ENCODE data around the gene RNASEH2A.
A peak's percentile ranks its signal among the peaks of the same experiment; 100 is the strongest.

The RNASEH2A gene

DNA sequence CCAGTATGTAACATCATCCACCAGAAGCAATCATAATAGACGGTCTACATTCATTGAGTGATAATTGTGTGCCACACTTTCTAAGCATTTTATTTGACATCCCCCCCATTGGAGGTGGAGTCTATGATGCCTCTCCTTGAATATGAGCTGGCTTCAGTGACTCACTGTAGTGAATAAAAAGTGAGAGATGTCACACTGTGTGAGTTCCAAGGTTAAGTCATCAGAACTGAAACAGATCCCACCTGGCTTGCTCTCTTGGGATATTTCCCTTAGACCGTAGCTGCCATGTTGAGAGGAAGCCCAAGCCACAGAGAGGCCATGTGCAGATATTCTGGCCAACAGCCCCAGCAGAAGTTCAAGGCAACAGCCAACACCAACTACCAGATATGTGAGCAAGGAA is 15.4 kb downstream of the RNASEH2A start:
- TF ChIP-seq, protein P1, sequence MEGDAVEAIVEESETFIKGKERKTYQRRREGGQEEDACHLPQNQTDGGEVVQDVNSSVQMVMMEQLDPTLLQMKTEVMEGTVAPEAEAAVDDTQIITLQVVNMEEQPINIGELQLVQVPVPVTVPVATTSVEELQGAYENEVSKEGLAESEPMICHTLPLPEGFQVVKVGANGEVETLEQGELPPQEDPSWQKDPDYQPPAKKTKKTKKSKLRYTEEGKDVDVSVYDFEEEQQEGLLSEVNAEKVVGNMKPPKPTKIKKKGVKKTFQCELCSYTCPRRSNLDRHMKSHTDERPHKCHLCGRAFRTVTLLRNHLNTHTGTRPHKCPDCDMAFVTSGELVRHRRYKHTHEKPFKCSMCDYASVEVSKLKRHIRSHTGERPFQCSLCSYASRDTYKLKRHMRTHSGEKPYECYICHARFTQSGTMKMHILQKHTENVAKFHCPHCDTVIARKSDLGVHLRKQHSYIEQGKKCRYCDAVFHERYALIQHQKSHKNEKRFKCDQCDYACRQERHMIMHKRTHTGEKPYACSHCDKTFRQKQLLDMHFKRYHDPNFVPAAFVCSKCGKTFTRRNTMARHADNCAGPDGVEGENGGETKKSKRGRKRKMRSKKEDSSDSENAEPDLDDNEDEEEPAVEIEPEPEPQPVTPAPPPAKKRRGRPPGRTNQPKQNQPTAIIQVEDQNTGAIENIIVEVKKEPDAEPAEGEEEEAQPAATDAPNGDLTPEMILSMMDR (conservative IDR thresholded peaks at IDR 0.05; ENCODE audit: low read depth, low read length) = no peak
- no peak for DNase-seq (ENCODE audit: low read depth)
- no peak overlapping the region for H3K4me3 ChIP-seq (ENCODE audit: low read length)

DNA sequence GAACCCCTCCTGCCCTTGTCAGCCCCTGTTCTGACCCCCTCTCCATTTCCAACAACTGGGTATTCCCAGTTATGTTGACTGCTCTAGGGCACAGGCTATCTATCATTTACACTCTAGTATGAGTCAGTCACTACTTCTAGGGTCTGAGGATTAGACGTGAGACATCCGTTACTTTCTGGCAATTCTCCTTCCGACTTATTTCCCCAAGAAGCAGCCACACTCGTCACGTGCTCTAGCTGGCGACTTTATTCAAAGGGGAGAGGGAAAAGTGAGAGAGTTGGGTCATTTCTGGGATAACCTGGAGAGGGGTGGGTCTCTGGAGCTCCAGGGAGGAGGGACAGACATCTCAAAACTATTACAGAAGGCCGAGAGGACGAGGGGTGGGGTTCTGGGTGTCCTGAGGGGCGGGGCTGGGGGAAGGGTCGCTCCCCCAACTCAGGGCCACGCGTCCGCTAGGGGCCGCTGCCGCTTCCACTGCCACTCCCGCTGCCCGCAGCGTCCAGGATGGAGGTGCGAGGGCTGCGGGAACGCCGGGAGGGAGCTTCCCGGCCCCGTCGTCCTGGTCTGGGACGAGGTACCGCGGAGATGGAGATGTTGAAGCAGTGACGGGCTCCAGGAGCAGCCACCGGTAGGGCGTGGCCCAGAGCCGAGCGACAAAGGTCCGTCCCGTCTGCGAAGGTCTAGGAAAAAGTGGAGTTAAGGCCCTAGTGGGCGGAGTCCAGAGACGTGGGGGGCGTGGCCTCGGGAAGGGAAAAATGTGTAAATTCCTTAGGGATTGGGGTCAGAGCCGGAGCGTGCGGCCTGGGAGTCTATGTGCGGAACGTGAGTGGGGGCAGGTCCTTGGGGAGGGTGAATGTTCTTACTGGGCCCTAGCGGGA is 19.1 kb downstream of the RNASEH2A start:
- TF ChIP-seq, protein P1 (conservative IDR thresholded peaks at IDR 0.05; ENCODE audit: low read depth, low read length) = peak; percentile 61
- no peak for DNase-seq (ENCODE audit: low read depth)
- no peak overlapping the region for H3K4me3 ChIP-seq (ENCODE audit: low read length)

DNA sequence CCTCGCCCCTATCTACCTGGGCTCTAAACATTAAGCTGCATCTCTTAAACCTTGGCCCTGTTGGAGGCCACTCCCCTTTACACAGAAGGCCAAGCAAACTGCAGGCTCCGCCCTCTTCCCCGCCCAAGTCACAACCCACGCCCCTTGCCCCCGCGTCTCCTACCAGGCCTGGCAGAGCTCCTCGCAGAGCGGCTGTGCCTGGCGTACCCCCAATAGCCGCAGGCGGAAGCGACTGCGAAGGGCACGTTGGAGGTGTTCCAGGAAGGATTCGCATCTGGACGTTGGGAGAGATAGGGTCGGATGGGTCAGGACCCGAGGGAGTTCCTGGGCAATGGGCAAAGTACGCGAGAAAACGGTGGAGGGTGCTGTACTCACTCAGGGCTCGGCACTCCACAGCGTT is 22.1 kb downstream of the RNASEH2A start:
- no peak for DNase-seq (ENCODE audit: low read depth)

DNA sequence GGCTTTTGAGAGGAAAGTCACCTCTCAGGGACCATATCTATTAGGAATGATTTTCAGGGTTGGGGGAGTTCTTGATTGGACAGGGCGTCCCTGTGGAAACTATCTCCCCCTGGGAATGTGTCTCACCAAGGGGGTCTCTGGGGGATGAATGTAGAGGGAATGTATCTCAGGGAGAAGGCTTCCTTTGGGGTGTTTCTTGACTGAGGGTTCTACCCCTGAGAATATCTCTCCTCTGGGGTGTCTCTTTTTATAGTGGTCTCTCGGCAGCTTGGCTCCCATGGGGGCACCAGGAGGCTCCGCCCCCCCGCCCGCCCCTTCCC is 27.0 kb downstream of the RNASEH2A start:
- TF ChIP-seq, protein P1 (conservative IDR thresholded peaks at IDR 0.05; ENCODE audit: low read depth, low read length) = no peak
- no peak for DNase-seq (ENCODE audit: low read depth)
- no peak overlapping the region for H3K4me3 ChIP-seq (ENCODE audit: low read length)

More for the DNA sequence above, 22.1 kb downstream of the RNASEH2A start:
- TF ChIP-seq, protein P1 (conservative IDR thresholded peaks at IDR 0.05; ENCODE audit: low read depth, low read length) = no peak
- H3K4me3 ChIP-seq (ENCODE audit: low read length) = no peak overlapping the region

DNA sequence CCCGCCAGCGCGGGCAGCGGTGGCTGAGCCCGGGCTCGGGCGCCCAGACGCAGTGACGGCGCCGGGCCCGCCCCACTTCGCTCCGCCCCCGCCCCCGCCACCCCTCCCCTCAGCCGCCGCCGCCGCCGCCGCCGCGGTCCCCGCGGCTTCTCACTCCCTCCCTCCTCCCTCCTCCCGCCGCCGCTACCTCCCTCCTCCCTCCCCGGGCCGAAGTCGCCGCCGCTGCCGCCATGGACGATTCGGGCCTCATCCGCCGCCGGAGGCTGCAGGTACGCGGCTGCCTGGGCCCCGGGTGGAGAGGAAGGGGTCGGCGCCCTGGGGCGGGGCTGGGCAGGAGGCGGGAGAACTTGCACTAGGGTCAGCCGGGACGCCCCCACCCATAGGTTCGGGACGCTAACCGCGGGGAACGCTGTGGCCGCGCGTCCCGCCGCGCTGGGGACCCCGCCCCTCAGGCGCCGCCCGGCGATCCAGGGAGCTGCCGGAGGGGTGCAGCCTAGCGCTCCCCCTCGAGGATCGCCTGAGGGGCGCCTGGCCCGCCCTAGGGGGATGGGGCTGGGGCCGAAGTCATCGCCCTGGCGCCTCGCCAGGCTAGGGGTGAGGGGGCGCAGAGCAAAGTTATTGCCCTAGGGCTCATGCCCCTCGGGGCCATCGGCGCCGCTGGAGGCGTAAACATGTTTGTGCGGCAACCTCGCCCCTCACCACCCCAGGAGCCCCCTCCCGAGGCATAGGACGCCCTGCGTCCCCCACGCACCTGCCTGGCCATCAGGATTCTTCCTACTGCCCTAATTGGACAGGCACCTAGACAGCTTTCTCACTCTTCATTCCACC is 27.6 kb downstream of the RNASEH2A start:
- TF ChIP-seq, protein P1 (conservative IDR thresholded peaks at IDR 0.05; ENCODE audit: low read depth, low read length) = no peak
- H3K4me3 ChIP-seq (ENCODE audit: low read length) = peak overlapping the region; percentile 35
- DNase-seq (ENCODE audit: low read depth) = no peak

DNA sequence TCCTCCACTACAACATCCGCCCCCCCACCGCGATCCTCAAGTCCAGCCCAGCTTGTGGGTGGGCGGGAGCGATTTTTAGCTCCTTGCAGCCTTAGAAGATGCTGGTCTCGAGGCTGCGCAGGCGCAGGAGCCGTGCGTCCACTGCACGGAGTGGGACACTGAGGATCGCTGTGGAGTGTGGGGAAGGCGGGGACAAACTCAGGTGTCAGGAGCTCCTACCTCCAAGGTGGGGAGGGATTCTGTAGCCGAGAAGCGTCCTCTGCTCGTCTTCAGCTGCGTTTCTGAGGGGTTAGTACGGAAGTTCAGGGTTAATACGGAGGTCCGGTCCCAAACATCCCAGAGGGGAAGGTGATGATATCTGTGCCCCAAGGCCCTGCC is 28.2 kb downstream of the RNASEH2A start, which contains the start of gene RTBDN:
Gene RTBDN, minus strand, starts transcription at position 14 of the 378 bp plus-strand sequence. CDS start 4,600 bp downstream, outside the sequence.
- TF ChIP-seq, protein P1 (conservative IDR thresholded peaks at IDR 0.05; ENCODE audit: low read depth, low read length) = no peak
- DNase-seq (ENCODE audit: low read depth) = no peak
- H3K4me3 ChIP-seq (ENCODE audit: low read length) = peak within 1 kb of the TSS; percentile 35
